ENCODE data around the gene IRGQ. TPM values are rescaled to one million over a fixed set of nuclear protein-coding genes. Genes with fewer than 3 reads are reported as not detected.

The IRGQ gene, protein sequence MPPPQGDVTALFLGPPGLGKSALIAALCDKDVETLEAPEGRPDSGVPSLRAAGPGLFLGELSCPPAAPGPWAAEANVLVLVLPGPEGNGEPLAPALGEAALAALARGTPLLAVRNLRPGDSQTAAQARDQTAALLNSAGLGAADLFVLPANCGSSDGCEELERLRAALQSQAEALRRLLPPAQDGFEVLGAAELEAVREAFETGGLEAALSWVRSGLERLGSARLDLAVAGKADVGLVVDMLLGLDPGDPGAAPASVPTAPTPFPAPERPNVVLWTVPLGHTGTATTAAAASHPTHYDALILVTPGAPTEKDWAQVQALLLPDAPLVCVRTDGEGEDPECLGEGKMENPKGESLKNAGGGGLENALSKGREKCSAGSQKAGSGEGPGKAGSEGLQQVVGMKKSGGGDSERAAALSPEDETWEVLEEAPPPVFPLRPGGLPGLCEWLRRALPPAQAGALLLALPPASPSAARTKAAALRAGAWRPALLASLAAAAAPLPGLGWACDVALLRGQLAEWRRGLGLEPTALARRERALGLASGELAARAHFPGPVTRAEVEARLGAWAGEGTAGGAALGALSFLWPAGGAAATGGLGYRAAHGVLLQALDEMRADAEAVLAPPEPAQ
- polyA plus RNA-seq = 156 and 179 TPM in 2 replicates
- polyA minus RNA-seq = 202 and 205 TPM in 2 replicates

DNA sequence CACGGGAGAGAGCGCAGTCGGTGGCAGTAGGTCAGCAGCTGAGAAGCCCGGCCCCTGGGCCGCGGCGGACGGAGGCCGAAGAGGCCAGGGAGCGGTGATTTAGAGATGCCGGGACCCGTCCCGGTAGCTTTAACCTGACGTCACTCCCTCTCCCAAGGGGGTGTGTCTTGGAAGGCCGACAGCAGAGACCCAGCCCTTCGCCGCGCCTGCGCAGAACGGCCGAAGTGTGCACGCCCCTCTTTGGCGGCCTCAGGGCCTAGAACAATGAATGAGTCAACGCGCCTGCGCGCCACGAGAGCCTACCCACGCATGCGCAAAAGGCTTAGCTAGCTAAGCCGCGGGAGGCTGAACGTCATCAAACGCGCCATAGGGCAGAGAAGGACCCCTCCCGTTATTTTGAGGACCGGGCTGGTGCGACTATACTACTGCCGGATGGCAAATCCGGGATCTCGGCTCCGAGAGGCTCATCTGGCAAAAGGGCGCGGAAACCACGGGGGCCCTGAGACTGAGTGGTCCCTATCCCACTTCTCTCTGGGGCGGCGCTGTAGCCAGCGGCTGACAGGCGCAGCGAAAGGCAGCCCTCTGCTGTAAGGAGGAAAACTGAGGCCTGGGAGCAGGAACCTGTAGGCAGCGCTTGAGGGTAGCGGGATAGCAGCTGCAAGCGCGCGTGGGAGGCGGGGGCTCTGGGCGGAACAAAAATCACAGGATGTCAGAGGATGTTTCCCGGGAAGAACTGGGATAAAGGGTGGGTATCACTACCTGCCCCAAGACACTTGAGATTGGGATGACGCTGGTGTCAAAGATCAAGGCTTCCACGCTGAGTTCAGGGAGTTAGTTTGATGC is at the start of gene IRGQ, which contains the start of gene ZNF576:
Gene IRGQ, minus strand, starts transcription at position 136 of the 843 bp plus-strand sequence. CDS start 796 bp downstream, outside the sequence.
Gene ZNF576, plus strand, starts transcription at position 597 of the 843 bp plus-strand sequence. CDS start 514 bp downstream, outside the sequence.
- Histone ChIP-seq H3K27me3 (ENCODE audit: insufficient read depth, low read depth, low read length) (no peaks in the 10 kb centered on the region), H2AFZ (ENCODE audit: low read depth, low read length) (peak within 1 kb of the TSS; percentile 48), H3K9me2 (ENCODE audit: insufficient read depth, low read length) (no peaks in the 10 kb centered on the region), H3K79me2 (replicated peaks; ENCODE audit: insufficient read depth, low read length) (peaks cover 42% of the 10 kb centered on the region), H3K4me2 (ENCODE audit: low read length) (peak within 1 kb of the TSS; percentile 95), H3K4me3 (ENCODE audit: low read length) (peak within 1 kb of the TSS; percentile 99), H3K36me3 (ENCODE audit: insufficient read depth, low read length) (no peaks in the 10 kb centered on the region), H3K27ac (ENCODE audit: low read length) (peak within 1 kb of the TSS; percentile 99), H3K9me3 (ENCODE audit: low read length) (no peaks in the 10 kb centered on the region), H3F3A (ENCODE audit: insufficient read depth, low read length, poor library complexity, severe bottlenecking) (no peaks in the 10 kb centered on the region), H3K9ac (ENCODE audit: low read length) (peak within 1 kb of the TSS; percentile 99), H4K20me1 (ENCODE audit: insufficient read depth) (peaks cover 4% of the 10 kb centered on the region)
- TF ChIP-seq MXI1 (conservative IDR thresholded peaks at IDR 0.05; ENCODE audit: poor library complexity, severe bottlenecking) (peak; percentile 79), POLR2AphosphoS5 (IDR thresholded peaks at IDR 0.05) (peak; percentile 93), EZH2 (IDR thresholded peaks at IDR 0.05; ENCODE audit: borderline replicate concordance, insufficient read depth, low read length, poor library complexity, severe bottlenecking) (no peak), EP300 (conservative IDR thresholded peaks at IDR 0.05; ENCODE audit: poor library complexity, severe bottlenecking) (peak; percentile 74), TAF1 (IDR thresholded peaks at IDR 0.05; ENCODE audit: low read depth) (peak; percentile 13), RAD21 (conservative IDR thresholded peaks at IDR 0.05) (peak; percentile 44), SMC3 (conservative IDR thresholded peaks at IDR 0.05; ENCODE audit: poor library complexity) (peak; percentile 69)
- TF ChIP-seq, protein P1, sequence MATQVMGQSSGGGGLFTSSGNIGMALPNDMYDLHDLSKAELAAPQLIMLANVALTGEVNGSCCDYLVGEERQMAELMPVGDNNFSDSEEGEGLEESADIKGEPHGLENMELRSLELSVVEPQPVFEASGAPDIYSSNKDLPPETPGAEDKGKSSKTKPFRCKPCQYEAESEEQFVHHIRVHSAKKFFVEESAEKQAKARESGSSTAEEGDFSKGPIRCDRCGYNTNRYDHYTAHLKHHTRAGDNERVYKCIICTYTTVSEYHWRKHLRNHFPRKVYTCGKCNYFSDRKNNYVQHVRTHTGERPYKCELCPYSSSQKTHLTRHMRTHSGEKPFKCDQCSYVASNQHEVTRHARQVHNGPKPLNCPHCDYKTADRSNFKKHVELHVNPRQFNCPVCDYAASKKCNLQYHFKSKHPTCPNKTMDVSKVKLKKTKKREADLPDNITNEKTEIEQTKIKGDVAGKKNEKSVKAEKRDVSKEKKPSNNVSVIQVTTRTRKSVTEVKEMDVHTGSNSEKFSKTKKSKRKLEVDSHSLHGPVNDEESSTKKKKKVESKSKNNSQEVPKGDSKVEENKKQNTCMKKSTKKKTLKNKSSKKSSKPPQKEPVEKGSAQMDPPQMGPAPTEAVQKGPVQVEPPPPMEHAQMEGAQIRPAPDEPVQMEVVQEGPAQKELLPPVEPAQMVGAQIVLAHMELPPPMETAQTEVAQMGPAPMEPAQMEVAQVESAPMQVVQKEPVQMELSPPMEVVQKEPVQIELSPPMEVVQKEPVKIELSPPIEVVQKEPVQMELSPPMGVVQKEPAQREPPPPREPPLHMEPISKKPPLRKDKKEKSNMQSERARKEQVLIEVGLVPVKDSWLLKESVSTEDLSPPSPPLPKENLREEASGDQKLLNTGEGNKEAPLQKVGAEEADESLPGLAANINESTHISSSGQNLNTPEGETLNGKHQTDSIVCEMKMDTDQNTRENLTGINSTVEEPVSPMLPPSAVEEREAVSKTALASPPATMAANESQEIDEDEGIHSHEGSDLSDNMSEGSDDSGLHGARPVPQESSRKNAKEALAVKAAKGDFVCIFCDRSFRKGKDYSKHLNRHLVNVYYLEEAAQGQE (IDR thresholded peaks at IDR 0.05; ENCODE audit: borderline replicate concordance) = peak; percentile 63
- TF ChIP-seq, protein P2, sequence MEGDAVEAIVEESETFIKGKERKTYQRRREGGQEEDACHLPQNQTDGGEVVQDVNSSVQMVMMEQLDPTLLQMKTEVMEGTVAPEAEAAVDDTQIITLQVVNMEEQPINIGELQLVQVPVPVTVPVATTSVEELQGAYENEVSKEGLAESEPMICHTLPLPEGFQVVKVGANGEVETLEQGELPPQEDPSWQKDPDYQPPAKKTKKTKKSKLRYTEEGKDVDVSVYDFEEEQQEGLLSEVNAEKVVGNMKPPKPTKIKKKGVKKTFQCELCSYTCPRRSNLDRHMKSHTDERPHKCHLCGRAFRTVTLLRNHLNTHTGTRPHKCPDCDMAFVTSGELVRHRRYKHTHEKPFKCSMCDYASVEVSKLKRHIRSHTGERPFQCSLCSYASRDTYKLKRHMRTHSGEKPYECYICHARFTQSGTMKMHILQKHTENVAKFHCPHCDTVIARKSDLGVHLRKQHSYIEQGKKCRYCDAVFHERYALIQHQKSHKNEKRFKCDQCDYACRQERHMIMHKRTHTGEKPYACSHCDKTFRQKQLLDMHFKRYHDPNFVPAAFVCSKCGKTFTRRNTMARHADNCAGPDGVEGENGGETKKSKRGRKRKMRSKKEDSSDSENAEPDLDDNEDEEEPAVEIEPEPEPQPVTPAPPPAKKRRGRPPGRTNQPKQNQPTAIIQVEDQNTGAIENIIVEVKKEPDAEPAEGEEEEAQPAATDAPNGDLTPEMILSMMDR (IDR thresholded peaks at IDR 0.05; ENCODE audit: poor library complexity, severe bottlenecking) = peak; percentile 56
